OCI-M2 (cell line): ENCODE results near the gene NAA60.
"Not testable (repeated sequence)": the region's sequence is repeated elsewhere in the genome, so short reads cannot be mapped to it uniquely, and the experiment has no call there.

ENCODE experiments used
- DNase-seq: peaks from one replicate; lab custom pipeline; 2025; ENCODE audit not compliant: unreplicated experiment; lab: John Stamatoyannopoulos, UW

Gene NAA60

GRCh38 chr16:3461151-3461550 is 17.7 kb downstream of the NAA60 start:
- DNase-seq: no peak

- no peak for DNase-seq
These were observed 21.8 kb downstream of the NAA60 start for GRCh38 chr16:3465301-3465700.

DNA sequence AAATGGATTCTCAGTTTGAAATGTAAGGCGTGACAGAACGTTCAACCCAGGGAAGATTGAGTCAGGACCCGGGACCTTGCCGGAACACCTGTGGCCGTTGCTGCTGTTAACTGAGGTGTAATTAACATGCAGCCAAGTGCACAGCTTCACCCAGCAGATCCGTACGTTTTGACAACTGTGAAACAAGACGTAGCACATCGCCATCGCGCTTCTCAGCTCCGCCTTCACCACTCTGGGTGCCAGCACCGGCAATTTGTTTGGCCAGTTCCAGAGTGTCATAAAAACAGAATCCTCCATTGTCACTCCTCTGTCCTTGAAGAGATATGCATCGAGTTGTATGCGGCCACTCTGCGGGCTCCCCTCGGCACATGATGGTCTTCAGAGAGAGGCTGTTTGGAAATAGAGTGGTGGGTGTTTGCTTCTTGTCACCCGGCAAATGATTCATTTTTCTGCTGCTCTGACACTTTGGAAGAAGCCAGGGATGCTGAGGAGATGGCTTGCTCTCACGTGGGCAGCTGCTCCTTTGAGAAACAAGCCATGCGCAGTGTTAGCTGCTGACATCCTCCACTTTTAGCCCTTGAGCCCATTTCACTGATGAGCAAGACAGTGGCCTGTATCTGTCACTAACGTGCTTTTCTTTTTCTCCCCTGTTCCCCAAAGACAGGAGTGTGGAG is 22.6 kb downstream of the NAA60 start:
- no peak for DNase-seq

DNA sequence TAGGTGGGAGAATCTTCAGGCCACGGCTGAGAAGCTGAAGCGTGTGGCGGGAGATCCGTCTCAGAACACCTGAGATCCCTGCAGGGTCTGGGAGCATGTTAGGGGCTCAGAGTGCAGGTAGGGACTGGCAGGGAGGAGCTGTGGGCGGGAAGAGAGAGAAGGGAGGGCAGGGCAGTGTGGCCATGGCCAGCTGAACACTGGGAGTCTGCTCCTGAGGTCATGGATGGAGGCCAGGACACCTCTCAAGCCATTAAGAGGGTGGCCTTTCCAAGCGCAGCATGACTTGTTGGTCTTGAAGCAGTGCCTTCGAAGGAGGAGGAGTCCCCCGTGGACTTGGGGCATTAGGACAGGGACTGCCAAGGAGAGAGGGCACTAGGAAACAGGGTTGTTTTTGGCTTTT is 23.7 kb downstream of the NAA60 start:
- no peak for DNase-seq

DNA sequence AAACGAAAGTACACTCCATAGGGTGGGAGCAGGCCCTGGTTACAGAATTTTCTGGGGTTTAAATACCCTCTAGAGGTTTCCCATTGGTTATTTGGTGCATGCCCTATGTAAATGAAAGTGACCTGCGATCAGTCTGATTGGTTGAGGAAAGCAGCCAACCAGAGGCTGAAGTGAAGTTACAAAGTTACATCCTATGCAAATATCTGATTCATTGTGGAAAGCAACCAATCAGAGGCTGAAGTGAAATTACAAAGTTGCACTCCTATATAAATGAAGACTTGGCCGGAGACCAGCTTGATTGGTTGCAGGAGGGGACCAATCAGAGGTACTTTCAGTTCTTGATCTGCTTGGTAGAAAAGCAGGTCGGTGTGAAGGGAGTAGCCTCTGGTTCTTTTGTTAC is 24.4 kb downstream of the NAA60 start:
- no peak for DNase-seq

DNA sequence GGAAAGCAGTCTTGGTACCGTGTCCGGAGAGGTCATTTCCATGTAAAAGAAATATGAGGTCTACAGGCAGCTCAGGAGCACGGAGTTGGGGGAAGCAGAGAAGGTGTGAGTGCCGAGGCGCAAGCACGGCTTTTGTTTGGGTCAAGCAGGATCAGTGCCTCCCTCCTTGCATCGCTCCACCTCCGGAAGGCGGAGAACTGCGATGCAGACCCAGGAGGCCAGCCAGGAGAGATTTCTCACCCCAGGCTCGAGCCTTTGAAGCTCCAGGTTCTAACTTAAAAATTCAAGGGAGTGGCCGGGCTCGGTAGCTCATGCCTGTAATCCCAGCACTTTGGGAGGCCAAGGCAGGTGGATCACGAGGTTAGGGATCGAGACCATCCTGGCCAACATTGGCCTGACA is 25.0 kb downstream of the NAA60 start:
- DNase-seq: no peak

- DNase-seq: no peak
These were observed 26.3 kb downstream of the NAA60 start for GRCh38 chr16:3469736-3470135.

DNA sequence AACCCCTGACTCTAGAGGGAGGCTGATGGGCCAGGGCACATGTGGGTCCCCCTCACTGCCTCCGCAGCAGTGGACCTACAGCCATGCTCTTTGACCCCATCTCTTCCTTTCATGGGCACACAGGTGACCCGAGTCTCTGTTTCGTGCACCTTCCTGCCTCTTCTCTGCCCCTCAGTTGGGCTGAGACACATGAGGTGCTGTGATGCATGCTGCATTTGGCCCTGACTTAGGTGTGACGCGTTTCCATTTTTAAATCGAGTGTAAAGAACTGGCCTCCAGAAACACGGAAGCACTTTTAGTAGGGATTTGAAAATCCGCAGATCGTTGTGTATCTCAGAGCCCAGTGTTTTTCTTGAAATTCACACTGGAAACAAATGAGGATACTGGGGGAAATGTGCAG is 27.2 kb downstream of the NAA60 start:
- DNase-seq: no peak

- DNase-seq: no peak
These were observed 28.2 kb downstream of the NAA60 start for GRCh38 chr16:3471518-3472176.

- no peak for DNase-seq
These were observed 29.6 kb downstream of the NAA60 start for GRCh38 chr16:3472878-3473595.

- not testable (repeated sequence) for DNase-seq
These were observed 30.1 kb downstream of the NAA60 start for GRCh38 chr16:3473596-3473943.

GRCh38 chr16:3474136-3474779 is 30.8 kb downstream of the NAA60 start:
- DNase-seq: no peak

DNA sequence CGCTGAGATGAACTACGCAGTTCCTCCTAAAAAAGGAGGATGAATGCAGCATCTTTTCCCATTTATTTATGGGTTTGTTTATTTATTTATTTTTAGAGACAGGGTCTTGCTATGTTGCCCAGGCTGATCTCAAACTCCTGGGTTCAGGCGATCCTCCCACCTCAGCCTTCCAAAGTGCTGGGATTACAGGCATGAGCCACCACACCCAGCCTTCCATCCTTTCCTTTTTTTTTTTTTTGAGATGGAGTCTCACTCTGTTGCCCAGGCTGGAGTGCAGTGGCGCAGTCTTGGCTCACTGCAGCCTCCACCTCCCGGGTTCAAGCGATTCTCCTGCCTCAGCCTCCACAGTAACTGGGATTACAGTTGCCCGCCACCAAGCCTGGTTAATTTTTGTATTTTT is 31.4 kb downstream of the NAA60 start:
- not testable (repeated sequence) for DNase-seq

GRCh38 chr16:3475604-3476375 is 32.3 kb downstream of the NAA60 start:
- DNase-seq: no peak

DNA sequence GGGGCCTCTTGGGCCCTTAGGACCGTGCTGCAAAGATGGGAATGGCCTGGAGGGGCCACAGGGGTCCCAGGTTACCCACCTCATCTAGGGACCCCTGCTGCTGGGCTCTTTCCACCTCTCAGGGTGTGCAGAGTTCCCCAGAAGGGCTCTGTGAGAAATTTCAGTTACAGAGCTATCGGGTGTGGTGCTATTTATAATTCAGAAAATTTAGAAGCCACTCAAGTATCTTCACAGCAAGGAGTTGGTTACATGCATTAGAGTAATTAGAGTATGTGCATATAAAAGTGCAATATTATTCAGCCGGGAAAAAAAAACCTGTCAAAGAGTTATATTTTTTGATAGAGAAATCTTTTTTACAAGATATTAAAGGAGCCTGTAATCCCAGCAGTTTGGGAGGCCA is 32.9 kb downstream of the NAA60 start:
- DNase-seq: no peak

DNA sequence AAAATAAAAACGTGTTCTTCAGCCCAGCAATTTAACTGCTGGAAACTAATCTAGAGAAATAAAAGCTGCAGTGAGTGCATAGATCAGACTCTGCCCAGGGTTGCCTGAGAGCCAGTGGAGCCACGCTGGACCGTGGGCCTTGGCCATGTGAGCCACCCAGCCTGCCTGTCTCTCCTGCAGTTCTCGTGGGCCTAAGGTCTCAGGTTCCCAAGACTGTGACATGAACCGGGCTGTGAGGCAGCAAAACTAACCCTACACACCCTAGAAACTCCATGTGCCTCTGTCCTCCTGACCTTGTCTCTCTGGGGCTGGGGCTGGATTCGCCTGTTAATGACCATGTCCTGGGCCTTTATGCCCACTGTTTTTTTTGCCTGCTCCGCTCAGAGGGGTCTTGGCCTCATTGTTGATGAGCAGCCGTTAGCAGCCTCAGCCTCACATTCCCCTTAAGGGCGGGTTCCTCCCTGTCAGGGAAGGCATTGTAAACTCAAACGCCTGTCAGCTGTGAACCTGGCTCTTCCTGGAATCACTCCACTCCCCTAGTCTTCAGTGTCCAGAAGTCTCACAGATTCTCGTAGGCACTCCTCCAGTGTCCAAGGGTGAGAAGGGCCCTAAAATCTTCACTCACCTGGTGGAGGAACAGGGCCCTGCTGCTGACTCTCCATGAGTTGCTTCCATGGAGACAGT is 34.9 kb downstream of the NAA60 start:
- DNase-seq: no peak

DNA sequence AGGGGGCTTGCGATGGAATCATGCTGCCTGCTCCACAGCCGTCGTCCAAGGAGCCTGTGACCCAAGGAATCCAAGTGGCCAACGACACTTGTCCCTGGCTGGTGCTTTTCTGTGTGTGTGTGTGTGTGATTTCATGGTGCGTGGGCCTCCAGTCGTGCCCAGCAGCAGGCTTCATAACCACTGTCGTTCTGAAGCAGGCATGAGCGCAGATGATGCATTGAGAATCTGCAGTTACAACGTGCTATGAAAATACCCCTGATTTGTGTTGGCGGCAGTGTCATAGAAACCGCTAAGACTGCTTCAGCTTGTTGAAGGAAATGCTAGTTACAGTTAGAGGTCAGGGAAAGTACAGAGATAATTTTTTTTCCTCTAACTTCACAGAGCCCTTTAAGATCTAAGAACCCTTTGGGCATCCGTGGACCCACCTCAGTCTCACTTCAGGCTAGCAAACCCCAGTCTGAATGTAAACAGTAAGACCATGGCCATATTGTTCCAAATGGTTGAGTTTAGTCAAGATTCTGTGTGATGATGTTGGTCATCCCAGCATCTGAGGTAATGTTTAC is 36.3 kb downstream of the NAA60 start:
- no peak for DNase-seq

DNA sequence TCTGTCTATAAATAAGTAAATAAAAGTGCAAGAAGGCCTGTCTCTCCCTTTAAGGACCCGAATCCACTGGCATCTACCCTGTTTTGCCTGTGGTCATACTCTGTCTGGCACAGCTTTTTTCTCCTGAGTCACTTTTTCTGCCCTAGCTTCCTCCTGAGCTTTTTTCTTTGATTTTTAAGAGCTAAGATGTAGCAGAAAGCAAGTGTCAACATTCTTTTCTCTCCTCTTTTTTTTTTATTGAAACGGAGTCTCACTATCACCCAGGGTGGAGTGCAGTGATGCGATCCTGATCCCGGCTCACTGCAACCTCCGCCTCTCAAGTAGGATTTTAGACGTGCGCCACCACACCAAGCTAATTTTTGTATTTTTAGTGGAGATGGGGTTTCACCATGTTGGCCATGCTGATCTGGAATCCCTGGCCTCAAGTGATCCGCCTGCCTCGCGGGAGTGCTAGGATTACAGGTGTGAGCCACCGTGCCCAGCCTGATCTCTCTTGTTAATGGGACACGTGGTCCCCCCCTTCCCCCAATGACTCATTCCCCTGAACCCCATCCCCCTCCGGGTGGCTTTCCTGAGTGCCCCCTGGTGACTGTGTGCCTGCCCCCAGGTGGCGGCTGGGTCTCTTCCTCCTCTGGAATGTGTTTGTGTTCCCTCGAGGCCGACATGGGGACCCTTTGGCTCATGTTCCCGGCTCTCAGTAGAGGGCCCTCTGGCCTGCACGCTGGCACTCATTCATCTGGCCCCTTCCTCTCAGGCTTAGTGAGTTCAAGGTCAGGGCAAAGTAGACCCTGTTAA is 37.6 kb downstream of the NAA60 start:
- no peak for DNase-seq
